Measurements from ENCODE around the gene RRAS.

RRAS gene

GRCh38 chr19:49676784-49677230 is 36.9 kb upstream of the RRAS start:
- peak; percentile 97 for DNase-seq

- peak; percentile 72 for DNase-seq
Measured at GRCh38 chr19:49676136-49676783, 36.3 kb upstream of the RRAS start.

- peak; percentile 90 for DNase-seq
Measured at GRCh38 chr19:49672131-49672919, 32.4 kb upstream of the RRAS start.

- no peak for DNase-seq
Measured at GRCh38 chr19:49669516-49669915, 29.6 kb upstream of the RRAS start.

GRCh38 chr19:49667473-49667872 is 27.5 kb upstream of the RRAS start:
- no peak for DNase-seq

- no peak for DNase-seq
Measured at GRCh38 chr19:49666120-49666444, 26.1 kb upstream of the RRAS start.

GRCh38 chr19:49665351-49666119 is 25.6 kb upstream of the RRAS start, which contains the start of the genes BCL2L12 and IRF3:
Gene BCL2L12, plus strand, starts transcription at chr19:49665933. Its CDS starts 760 bp downstream, at chr19:49666693.
Gene IRF3, minus strand, starts transcription at chr19:49665857. Its CDS starts 1,019 bp downstream, at chr19:49664838.
- peak; percentile 100 for DNase-seq

- no peak for DNase-seq
Measured at GRCh38 chr19:49665036-49665350, 25.1 kb upstream of the RRAS start.

GRCh38 chr19:49664171-49665035 is 24.5 kb upstream of the RRAS start:
- peak; percentile 97 for DNase-seq

GRCh38 chr19:49663224-49663623 is 23.3 kb upstream of the RRAS start:
- DNase-seq = no peak

GRCh38 chr19:49662011-49662410 is 22.1 kb upstream of the RRAS start:
- no peak for DNase-seq

- DNase-seq = no peak
Measured at GRCh38 chr19:49660338-49660961, 20.5 kb upstream of the RRAS start.

- no peak for DNase-seq
Measured at GRCh38 chr19:49658566-49659442, 18.9 kb upstream of the RRAS start.

- no peak for DNase-seq
Measured at GRCh38 chr19:49658139-49658517, 18.2 kb upstream of the RRAS start.

GRCh38 chr19:49657493-49658138 is 17.7 kb upstream of the RRAS start:
- DNase-seq = no peak

- no peak for DNase-seq
Measured at GRCh38 chr19:49656456-49657109, 16.6 kb upstream of the RRAS start.

GRCh38 chr19:49655570-49656455 is 15.9 kb upstream of the RRAS start:
- DNase-seq = no peak

GRCh38 chr19:49654581-49654980 is 14.6 kb upstream of the RRAS start:
- DNase-seq = no peak

GRCh38 chr19:49653466-49653806 is 13.5 kb upstream of the RRAS start:
- DNase-seq = no peak
